Measurements from ENCODE around the gene PLCXD3. TPM values are rescaled to one million over a fixed set of nuclear protein-coding genes. Genes with fewer than 3 reads are reported as not detected.

PLCXD3 gene
- total and polyA plus RNA-seq, 2 experiments from 2014 or later, result 0.13 to 0.22 TPM

DNA sequence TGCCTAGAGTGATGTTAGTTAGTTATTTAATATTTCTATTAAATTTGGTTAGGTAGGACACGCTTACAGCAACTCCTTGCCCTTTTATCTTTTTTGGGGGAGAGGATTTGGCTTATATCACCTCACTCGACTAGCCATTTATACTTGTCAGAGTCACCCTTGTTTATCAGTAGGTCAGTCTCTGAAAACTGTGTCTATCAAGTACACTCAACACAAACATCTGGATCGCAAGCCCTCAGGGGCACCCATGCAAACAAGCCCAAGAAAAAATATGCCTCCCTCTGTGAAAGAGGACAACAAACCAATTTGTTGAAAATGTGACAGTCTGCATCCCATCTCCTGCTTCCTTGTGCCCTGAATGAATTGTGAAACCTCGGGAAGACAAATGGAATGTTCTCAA lies 139.9 kb downstream of the PLCXD3 start:
- Histone ChIP-seq H3K9me2 (ENCODE audit: insufficient read depth) (no peaks in the 10 kb centered on the region; the same call in 1 of the 2 replicates), H3K4me1 (ENCODE audit: insufficient read depth) (peaks cover 16% of the 10 kb centered on the region), H3K36me3 (ENCODE audit: low read depth) (no peaks in the 10 kb centered on the region), H3K4me2 (ENCODE audit: unreplicated experiment) (no peak overlapping the region), H3K79me2 (ENCODE audit: insufficient read depth) (no peaks in the 10 kb centered on the region), H4K20me1 (ENCODE audit: insufficient read depth) (no peaks in the 10 kb centered on the region), H2AFZ (no peak overlapping the region), H3K9ac (no peak overlapping the region), H3F3A (ENCODE audit: insufficient read depth) (peaks cover 21% of the 10 kb centered on the region; the same call in 1 of the 2 replicates), H3K27ac (no peak overlapping the region), H3K9me3 (ENCODE audit: low read depth) (no peaks in the 10 kb centered on the region), H3K27me3 (replicated peaks; ENCODE audit: insufficient read depth) (no peaks in the 10 kb centered on the region), H3K4me3 (no peak overlapping the region)
- DNase-seq, result no peak
- 75 to 81% methylated on average over 4 of the region's 4 CpGs for WGBS, 2 experiments (ENCODE audit: low coverage in 1 of 2, low lambda C conversion rate in 2 of 2, missing lambda C conversion rate in 2 of 2)
- TF ChIP-seq EZH2phosphoT487 (IDR thresholded peaks at IDR 0.05; ENCODE audit: insufficient read depth, low read depth) (no peak), EZH2 (IDR thresholded peaks at IDR 0.05; ENCODE audit: insufficient read depth, poor library complexity, severe bottlenecking) (no peak)
- in situ Hi-C loops (cut with MboI), result no loop called here

- H4K20me1 ChIP-seq (ENCODE audit: insufficient read depth), result no peaks in the 10 kb centered on the region
- DNase-seq, result no peak
- no peaks in the 10 kb centered on the region for H3K9me3 ChIP-seq (ENCODE audit: low read depth)
- peaks cover 16% of the 10 kb centered on the region for H3K4me1 ChIP-seq (ENCODE audit: insufficient read depth)
- no peak overlapping the region for H3K4me3 ChIP-seq
- H3K9ac ChIP-seq, result no peak overlapping the region
- no peak overlapping the region for H3K4me2 ChIP-seq (ENCODE audit: unreplicated experiment)
- H3K36me3 ChIP-seq (ENCODE audit: low read depth), result no peaks in the 10 kb centered on the region
- WGBS, 2 experiments (ENCODE audit: low coverage in 1 of 2, low lambda C conversion rate in 2 of 2, missing lambda C conversion rate in 2 of 2), result 89 to 92% methylated on average over 2 of the region's 2 CpGs
- in situ Hi-C loops (cut with MboI), result no loop called here
- no peaks in the 10 kb centered on the region for H3K27me3 ChIP-seq (replicated peaks; ENCODE audit: insufficient read depth)
- TF ChIP-seq EZH2phosphoT487 (IDR thresholded peaks at IDR 0.05; ENCODE audit: insufficient read depth, low read depth) (no peak), EZH2 (IDR thresholded peaks at IDR 0.05; ENCODE audit: insufficient read depth, poor library complexity, severe bottlenecking) (no peak)
- H2AFZ ChIP-seq, result no peak overlapping the region
- H3K27ac ChIP-seq, result no peak overlapping the region
- H3K9me2 ChIP-seq (ENCODE audit: insufficient read depth), result no peaks in the 10 kb centered on the region; the same call in 1 of the 2 replicates
- peaks cover 21% of the 10 kb centered on the region; the same call in 1 of the 2 replicates for H3F3A ChIP-seq (ENCODE audit: insufficient read depth)
- no peaks in the 10 kb centered on the region for H3K79me2 ChIP-seq (ENCODE audit: insufficient read depth)
Measured at GRCh38 chr5:41369799-41370198, 140.6 kb downstream of the PLCXD3 start.

- WGBS, 2 experiments (ENCODE audit: low coverage in 1 of 2, low lambda C conversion rate in 2 of 2, missing lambda C conversion rate in 2 of 2), result 89 to 94% methylated on average over 2 of the region's 2 CpGs
- Histone ChIP-seq H3K4me3 (no peak overlapping the region), H3F3A (ENCODE audit: insufficient read depth) (peaks cover 21% of the 10 kb centered on the region; the same call in 1 of the 2 replicates), H3K9me3 (ENCODE audit: low read depth) (no peaks in the 10 kb centered on the region), H3K27me3 (replicated peaks; ENCODE audit: insufficient read depth) (no peaks in the 10 kb centered on the region), H3K4me2 (ENCODE audit: unreplicated experiment) (no peak overlapping the region), H2AFZ (no peak overlapping the region), H3K9ac (no peak overlapping the region), H3K36me3 (ENCODE audit: low read depth) (no peaks in the 10 kb centered on the region), H3K79me2 (ENCODE audit: insufficient read depth) (no peaks in the 10 kb centered on the region), H3K27ac (no peak overlapping the region), H4K20me1 (ENCODE audit: insufficient read depth) (no peaks in the 10 kb centered on the region), H3K9me2 (ENCODE audit: insufficient read depth) (no peaks in the 10 kb centered on the region; the same call in 1 of the 2 replicates), H3K4me1 (ENCODE audit: insufficient read depth) (peaks cover 16% of the 10 kb centered on the region)
- peak; percentile 18 for DNase-seq
- in situ Hi-C loops (cut with MboI), result no loop called here
- no peak for TF ChIP-seq EZH2phosphoT487 (IDR thresholded peaks at IDR 0.05; ENCODE audit: insufficient read depth, low read depth)
- TF ChIP-seq EZH2 (IDR thresholded peaks at IDR 0.05; ENCODE audit: insufficient read depth, poor library complexity, severe bottlenecking), result no peak
Measured at GRCh38 chr5:41368158-41368557, 142.2 kb downstream of the PLCXD3 start.

GRCh38 chr5:41365369-41365768 lies 145.0 kb downstream of the PLCXD3 start:
- no peaks in the 10 kb centered on the region; the same call in none of the 2 replicates for H3K9me2 ChIP-seq (ENCODE audit: insufficient read depth)
- 0% methylated on average over 1 of the region's 1 CpG for WGBS, 2 experiments (ENCODE audit: low coverage in 1 of 2, low lambda C conversion rate in 2 of 2, missing lambda C conversion rate in 2 of 2)

More at GRCh38 chr5:41365369-41365768, 145.0 kb downstream of the PLCXD3 start:
- Histone ChIP-seq H3K79me2 (ENCODE audit: insufficient read depth) (no peaks in the 10 kb centered on the region), H3K4me1 (ENCODE audit: insufficient read depth) (no peaks in the 10 kb centered on the region), H3F3A (ENCODE audit: insufficient read depth) (no peaks in the 10 kb centered on the region), H3K27ac (no peak overlapping the region), H3K27me3 (replicated peaks; ENCODE audit: insufficient read depth) (no peaks in the 10 kb centered on the region), H3K9ac (no peak overlapping the region), H2AFZ (no peak overlapping the region), H3K36me3 (ENCODE audit: low read depth) (no peaks in the 10 kb centered on the region), H4K20me1 (ENCODE audit: insufficient read depth) (no peaks in the 10 kb centered on the region), H3K4me3 (no peak overlapping the region), H3K9me3 (ENCODE audit: low read depth) (no peaks in the 10 kb centered on the region), H3K4me2 (ENCODE audit: unreplicated experiment) (no peak overlapping the region)
- in situ Hi-C loops (cut with MboI), result no loop called here
- TF ChIP-seq EZH2 (IDR thresholded peaks at IDR 0.05; ENCODE audit: insufficient read depth, poor library complexity, severe bottlenecking) (no peak), EZH2phosphoT487 (IDR thresholded peaks at IDR 0.05; ENCODE audit: insufficient read depth, low read depth) (no peak)
- DNase-seq, result no peak

All from GM23248 (cell line).